ENCODE measurements around the gene RNF208.
"Not testable (repeated sequence)": the region's sequence is repeated elsewhere in the genome, so short reads cannot be mapped to it uniquely, and the experiment has no call there.

RNF208 gene

GRCh38 chr9:137240318-137240840 is 18.3 kb upstream of the RNF208 start:
- no peak for DNase-seq (ENCODE audit: low read depth, low spot score)

- DNase-seq (ENCODE audit: low read depth, low spot score) = not testable (repeated sequence)
Observed at GRCh38 chr9:137239541-137240200, 17.6 kb upstream of the RNF208 start.

GRCh38 chr9:137237759-137238726 is 16.0 kb upstream of the RNF208 start:
- DNase-seq (ENCODE audit: low read depth, low spot score) = no peak

GRCh38 chr9:137236936-137237421 is 14.9 kb upstream of the RNF208 start:
- no peak for DNase-seq (ENCODE audit: low read depth, low spot score)

- no peak for DNase-seq (ENCODE audit: low read depth, low spot score)
Observed at GRCh38 chr9:137236238-137236935, 14.3 kb upstream of the RNF208 start.

GRCh38 chr9:137235424-137236237 is 13.6 kb upstream of the RNF208 start:
- DNase-seq (ENCODE audit: low read depth, low spot score) = no peak

- DNase-seq (ENCODE audit: low read depth, low spot score) = no peak
Observed at GRCh38 chr9:137234758-137235423, 12.9 kb upstream of the RNF208 start.

GRCh38 chr9:137234055-137234697 is 12.1 kb upstream of the RNF208 start:
- no peak for DNase-seq (ENCODE audit: low read depth, low spot score)

GRCh38 chr9:137233143-137233980 is 11.3 kb upstream of the RNF208 start:
- no peak for DNase-seq (ENCODE audit: low read depth, low spot score)

GRCh38 chr9:137232510-137232909 is 10.5 kb upstream of the RNF208 start:
- DNase-seq (ENCODE audit: low read depth, low spot score) = no peak

- no peak for DNase-seq (ENCODE audit: low read depth, low spot score)
Observed at GRCh38 chr9:137232101-137232500, 10.1 kb upstream of the RNF208 start.

GRCh38 chr9:137231372-137232039 is 9.5 kb upstream of the RNF208 start:
- DNase-seq (ENCODE audit: low read depth, low spot score) = no peak

- no peak for DNase-seq (ENCODE audit: low read depth, low spot score)
Observed at GRCh38 chr9:137230705-137231371, 8.8 kb upstream of the RNF208 start, which contains the start of gene SLC34A3. Gene SLC34A3 (plus strand): TSS chr9:137230901. CDS start chr9:137231703, 802 bp downstream.

GRCh38 chr9:137229903-137230704 is 8.1 kb upstream of the RNF208 start:
- DNase-seq (ENCODE audit: low read depth, low spot score) = no peak

- DNase-seq (ENCODE audit: low read depth, low spot score) = no peak
Observed at GRCh38 chr9:137228968-137229896, 7.2 kb upstream of the RNF208 start.

- DNase-seq (ENCODE audit: low read depth, low spot score) = no peak
Observed at GRCh38 chr9:137228506-137228967, 6.5 kb upstream of the RNF208 start.

All from iPS DF 19.7 (cell line).